ENCODE results near the gene ADK. TPM values are rescaled to one million over a fixed set of nuclear protein-coding genes. Genes with fewer than 3 reads are reported as not detected.
A peak's percentile ranks its signal among the peaks of the same experiment; 100 is the strongest.

Gene ADK
- total and polyA plus RNA-seq, 2 of the 4 experiments (the other 2 are of a cell fraction) = 30.6 to 40.9 TPM

DNA sequence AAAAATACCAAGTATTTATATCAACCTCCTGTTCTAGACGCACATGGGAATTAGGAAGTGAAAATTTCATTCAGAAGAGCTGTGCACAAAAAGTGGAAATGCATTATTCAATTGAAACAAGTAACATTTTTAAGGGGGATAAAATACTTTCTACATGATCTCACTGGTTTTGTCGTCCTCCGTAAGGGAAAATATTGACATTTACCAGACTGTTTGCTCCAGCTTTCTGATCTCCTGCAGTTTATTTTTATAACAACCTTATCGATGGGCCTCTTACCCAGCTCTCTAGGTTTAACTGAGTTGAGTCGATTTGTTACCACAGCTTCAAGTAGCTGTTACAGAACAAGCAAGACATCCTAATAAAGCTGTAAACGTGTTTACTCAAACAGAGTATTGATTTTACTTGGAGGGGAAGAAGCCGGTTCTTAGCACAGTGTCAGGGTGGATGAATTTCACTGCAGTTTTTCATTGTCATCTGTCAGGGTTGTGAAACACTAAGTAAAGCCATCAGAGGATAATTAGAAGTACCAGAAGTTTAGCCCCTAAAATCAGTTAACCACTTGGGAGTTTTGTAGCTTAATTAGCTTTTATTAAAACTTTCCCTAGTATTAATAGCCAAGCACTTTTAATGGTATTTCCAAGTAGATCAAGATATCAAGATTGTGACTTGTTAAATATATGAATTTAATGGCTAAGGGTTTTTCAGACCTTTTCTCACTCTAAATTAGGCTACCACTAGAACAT lies 532.8 kb downstream of the ADK start:
- H2BK5ac ChIP-seq (ENCODE audit: low read depth, low read length, poor library complexity, severe bottlenecking) = no peak overlapping the region
- H2AFZ ChIP-seq (replicated peaks; ENCODE audit: low read length, poor library complexity) = no peak overlapping the region
- CTCF ChIA-PET = interaction anchor here (0.6 kb wide), 2 partner anchors 17 to 105 kb away, joined by 3 to 6 read pairs; no protein-coding TSS in a partner anchor
- H2BK15ac ChIP-seq (ENCODE audit: low read depth, low read length) = no peak overlapping the region
- H3K79me1 ChIP-seq (ENCODE audit: low read depth in 1 of 2, low read length in 2 of 2) = no peaks in the 10 kb centered on the region
- no CpG with 5 or more reads among the region's 7 CpGs for whole genome bisulfite sequencing, 2 experiments (ENCODE audit: extremely low coverage in 2 of 2, insufficient read length in 1 of 2)
- H2BK120ac ChIP-seq (ENCODE audit: low read depth, low read length) = no peak overlapping the region
- H3K9ac ChIP-seq (ENCODE audit: low read depth, low read length) = no peak overlapping the region
- no peaks in the 10 kb centered on the region for H4K20me1 ChIP-seq (ENCODE audit: insufficient read depth, low read length)
- H3K4me2 ChIP-seq (ENCODE audit: low read depth, low read length) = peak overlapping the region; percentile 65; the same call in 1 of the 2 replicates
- ATAC-seq (ENCODE audit: low read depth) (no peak; the same call in 1 of the 2 replicates), DNase-seq (peak; percentile 10)
- no peaks in the 10 kb centered on the region for H3K9me3 ChIP-seq (ENCODE audit: control insufficient read depth, insufficient read depth, low read length)
- no peak overlapping the region for H3K27ac ChIP-seq (ENCODE audit: insufficient read depth, low read length)
- peak overlapping the region; percentile 6; the same call in 1 of the 2 replicates for H3K14ac ChIP-seq (replicated peaks; ENCODE audit: low read depth, low read length)
- no peaks in the 10 kb centered on the region for H3K9me1 ChIP-seq (ENCODE audit: insufficient read depth, low read length)
- H3K27me3 ChIP-seq (ENCODE audit: control insufficient read depth, insufficient read depth, low read length) = no peaks in the 10 kb centered on the region
- H3K4ac ChIP-seq (ENCODE audit: low read depth, low read length) = no peak overlapping the region
- no peak overlapping the region for H2BK20ac ChIP-seq (ENCODE audit: low read depth, low read length)
- no peaks in the 10 kb centered on the region for H3K36me3 ChIP-seq (ENCODE audit: control insufficient read depth, insufficient read depth, low read length)
- H2AK9ac ChIP-seq (replicated peaks; ENCODE audit: low read depth, low read length, poor library complexity) = no peak overlapping the region
- H3K4me1 ChIP-seq (ENCODE audit: control insufficient read depth, insufficient read depth, low read length) = peaks cover 3% of the 10 kb centered on the region; the same call in 1 of the 2 replicates
- no peak overlapping the region; the same call in 1 of the 2 replicates for H3K18ac ChIP-seq (ENCODE audit: low read depth, low read length)
- H4K5ac ChIP-seq (ENCODE audit: low read depth, low read length) = peak overlapping the region; percentile 48; the same call in 1 of the 2 replicates
- intact Hi-C loops (cut with micrococcal nuclease) = no loop called here
- BruUV-seq (replicated peaks) = no TSS peak
- no peak overlapping the region for H3K56ac ChIP-seq (ENCODE audit: extremely low read depth, insufficient read depth, low read length)
- H2AK5ac ChIP-seq (ENCODE audit: low read depth, low read length) = no peak overlapping the region
- H3K4me3 ChIP-seq (ENCODE audit: insufficient read depth, low read depth, low read length) = no peak overlapping the region
- 0 out of 2 replicates have a peak overlapping the region, but pooled peaks have one; percentile 45 for H3K23ac ChIP-seq (ENCODE audit: low read depth, low read length)
- TF ChIP-seq, protein P1, sequence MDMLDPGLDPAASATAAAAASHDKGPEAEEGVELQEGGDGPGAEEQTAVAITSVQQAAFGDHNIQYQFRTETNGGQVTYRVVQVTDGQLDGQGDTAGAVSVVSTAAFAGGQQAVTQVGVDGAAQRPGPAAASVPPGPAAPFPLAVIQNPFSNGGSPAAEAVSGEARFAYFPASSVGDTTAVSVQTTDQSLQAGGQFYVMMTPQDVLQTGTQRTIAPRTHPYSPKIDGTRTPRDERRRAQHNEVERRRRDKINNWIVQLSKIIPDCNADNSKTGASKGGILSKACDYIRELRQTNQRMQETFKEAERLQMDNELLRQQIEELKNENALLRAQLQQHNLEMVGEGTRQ (IDR thresholded peaks at IDR 0.05; ENCODE audit: low read depth, low read length) = no peak
- TF ChIP-seq, protein P2, sequence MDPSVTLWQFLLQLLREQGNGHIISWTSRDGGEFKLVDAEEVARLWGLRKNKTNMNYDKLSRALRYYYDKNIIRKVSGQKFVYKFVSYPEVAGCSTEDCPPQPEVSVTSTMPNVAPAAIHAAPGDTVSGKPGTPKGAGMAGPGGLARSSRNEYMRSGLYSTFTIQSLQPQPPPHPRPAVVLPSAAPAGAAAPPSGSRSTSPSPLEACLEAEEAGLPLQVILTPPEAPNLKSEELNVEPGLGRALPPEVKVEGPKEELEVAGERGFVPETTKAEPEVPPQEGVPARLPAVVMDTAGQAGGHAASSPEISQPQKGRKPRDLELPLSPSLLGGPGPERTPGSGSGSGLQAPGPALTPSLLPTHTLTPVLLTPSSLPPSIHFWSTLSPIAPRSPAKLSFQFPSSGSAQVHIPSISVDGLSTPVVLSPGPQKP (IDR thresholded peaks at IDR 0.05; ENCODE audit: borderline replicate concordance, low read depth, low read length) = no peak
- TF ChIP-seq CEBPB (IDR thresholded peaks at IDR 0.05; ENCODE audit: low read depth, low read length) (no peak), NFE2L2 (IDR thresholded peaks at IDR 0.05; ENCODE audit: low read depth, low read length) (no peak), MAZ (IDR thresholded peaks at IDR 0.05; ENCODE audit: borderline replicate concordance, low read depth, low read length) (no peak), RCOR1 (IDR thresholded peaks at IDR 0.05; ENCODE audit: insufficient replicate concordance, low read length) (no peak)
- H4K8ac ChIP-seq (ENCODE audit: low read depth in 2 of 2, low read length in 2 of 2) = peak overlapping the region in 1 of 2 experiments; percentile 22; a peak in 1 of 4 replicates
- no peak overlapping the region for H4K91ac ChIP-seq (ENCODE audit: insufficient read depth, low read depth, low read length)
- in situ Hi-C loops (cut with MboI; ENCODE audit: low sequenced_read_pairs) = no loop called here
- dilution Hi-C loops (cut with HindIII; ENCODE audit: low sequenced_read_pairs, unreplicated experiment) = no loop called here
- POLR2A ChIA-PET (ENCODE audit: unreplicated experiment) = no interaction called here

Data from IMR-90 (cell line).